Measurements from ENCODE around the gene IQCE. TPM values are rescaled to one million over a fixed set of nuclear protein-coding genes. Genes with fewer than 3 reads are reported as not detected.

IQCE gene
- total RNA-seq, 1 donor from 2014 or later = 22.2 TPM

DNA sequence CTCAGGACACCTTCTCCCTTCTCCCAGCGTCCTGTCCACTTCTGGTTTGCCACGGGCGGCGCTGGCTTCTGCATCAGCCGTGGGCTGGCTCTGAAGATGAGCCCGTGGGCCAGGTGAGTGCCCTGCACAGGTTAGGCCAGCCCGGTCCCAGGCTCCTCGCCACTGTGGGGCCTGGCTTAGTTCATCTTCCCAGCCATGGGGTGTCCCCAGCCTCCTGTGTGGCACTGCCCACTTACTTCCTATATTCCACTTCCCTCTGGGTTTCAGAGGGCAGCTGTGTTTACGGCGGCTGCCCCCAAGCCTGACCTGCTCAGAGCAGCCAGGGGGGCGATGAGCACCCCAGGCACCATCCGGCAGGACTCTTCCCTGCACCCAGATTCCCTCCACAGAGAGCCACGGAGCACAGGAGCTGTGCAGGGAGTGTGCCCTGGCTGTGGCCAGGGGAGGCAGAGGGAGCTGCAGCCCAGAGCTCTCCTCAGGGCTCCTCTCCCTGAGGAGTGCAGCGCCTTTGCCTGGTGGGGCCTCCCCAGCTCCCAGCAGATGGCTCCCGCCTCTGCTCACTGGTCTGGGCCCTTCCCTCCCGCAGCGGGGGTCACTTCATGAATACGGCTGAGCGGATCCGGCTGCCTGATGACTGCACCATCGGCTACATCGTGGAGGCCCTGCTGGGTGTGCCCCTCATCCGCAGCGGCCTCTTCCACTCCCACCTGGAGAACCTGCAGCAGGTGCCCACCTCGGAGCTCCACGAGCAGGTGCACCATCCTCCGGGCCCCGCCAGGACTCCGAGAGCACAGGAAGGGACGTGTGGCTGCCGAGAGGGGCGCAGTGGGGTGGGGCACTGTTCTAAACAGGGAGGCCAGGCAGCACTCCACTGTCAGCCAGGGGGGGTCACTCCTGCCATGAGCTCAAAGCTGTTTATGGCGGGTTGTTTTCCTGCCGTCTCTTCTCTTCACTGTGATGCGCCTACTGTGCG is 32.8 kb upstream of the IQCE start:
- peaks cover 88% of the 10 kb centered on the region for H3K4me1 ChIP-seq
- H3K9me3 ChIP-seq = no peaks in the 10 kb centered on the region
- peak; percentile 3 for ATAC-seq
- H3K27ac ChIP-seq = no peak overlapping the region
- no peaks in the 10 kb centered on the region for H3K27me3 ChIP-seq
- no peak for DNase-seq
- TF ChIP-seq, protein P1, sequence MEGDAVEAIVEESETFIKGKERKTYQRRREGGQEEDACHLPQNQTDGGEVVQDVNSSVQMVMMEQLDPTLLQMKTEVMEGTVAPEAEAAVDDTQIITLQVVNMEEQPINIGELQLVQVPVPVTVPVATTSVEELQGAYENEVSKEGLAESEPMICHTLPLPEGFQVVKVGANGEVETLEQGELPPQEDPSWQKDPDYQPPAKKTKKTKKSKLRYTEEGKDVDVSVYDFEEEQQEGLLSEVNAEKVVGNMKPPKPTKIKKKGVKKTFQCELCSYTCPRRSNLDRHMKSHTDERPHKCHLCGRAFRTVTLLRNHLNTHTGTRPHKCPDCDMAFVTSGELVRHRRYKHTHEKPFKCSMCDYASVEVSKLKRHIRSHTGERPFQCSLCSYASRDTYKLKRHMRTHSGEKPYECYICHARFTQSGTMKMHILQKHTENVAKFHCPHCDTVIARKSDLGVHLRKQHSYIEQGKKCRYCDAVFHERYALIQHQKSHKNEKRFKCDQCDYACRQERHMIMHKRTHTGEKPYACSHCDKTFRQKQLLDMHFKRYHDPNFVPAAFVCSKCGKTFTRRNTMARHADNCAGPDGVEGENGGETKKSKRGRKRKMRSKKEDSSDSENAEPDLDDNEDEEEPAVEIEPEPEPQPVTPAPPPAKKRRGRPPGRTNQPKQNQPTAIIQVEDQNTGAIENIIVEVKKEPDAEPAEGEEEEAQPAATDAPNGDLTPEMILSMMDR (IDR thresholded peaks at IDR 0.05) = no peak
- H3K36me3 ChIP-seq = peaks cover 23% of the 10 kb centered on the region
- intact Hi-C loops (cut with DNase I) = no loop called here
- H3K4me3 ChIP-seq = no peak overlapping the region

DNA sequence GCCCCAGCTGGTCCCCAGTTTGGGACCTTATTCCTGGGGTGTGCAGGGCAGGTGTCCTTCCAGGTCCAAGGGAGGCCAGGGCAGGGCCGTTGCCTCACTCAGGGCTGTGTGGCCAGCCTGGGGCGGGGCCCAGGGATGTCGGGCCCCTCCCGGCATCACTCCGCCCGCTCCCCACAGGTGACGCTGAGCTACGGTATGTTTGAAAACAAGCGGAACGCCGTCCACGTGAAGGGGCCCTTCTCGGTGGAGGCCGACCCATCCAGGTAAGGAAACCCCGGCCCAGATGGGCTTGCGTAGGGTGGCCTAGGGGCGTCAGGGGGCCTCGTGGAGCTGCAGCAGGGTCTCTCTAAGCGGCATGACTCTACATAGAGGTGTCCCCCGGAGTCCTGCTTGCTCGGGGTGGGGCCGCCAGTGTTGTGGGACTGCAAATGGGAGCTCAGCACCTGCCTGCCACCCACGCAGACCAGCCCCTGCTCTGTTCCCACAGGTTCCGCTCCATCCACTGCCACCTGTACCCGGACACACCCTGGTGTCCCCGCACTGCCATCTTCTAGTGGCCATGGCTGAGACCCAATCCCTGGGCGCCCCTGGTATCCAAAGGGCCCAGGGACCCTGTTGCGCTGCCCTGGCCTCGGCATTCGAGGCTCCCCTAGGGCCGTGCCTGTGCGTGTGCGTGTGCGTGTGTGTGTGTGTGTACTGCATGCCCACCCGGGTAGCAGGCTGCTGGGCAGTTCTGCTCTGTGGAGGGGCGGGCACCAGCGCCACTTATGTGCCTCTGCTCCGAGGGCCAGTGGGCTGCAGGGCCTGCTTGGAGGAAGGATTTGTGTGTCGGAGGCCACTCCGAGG is 31.9 kb upstream of the IQCE start:
- H3K4me1 ChIP-seq = peaks cover 84% of the 10 kb centered on the region
- H3K9me3 ChIP-seq = no peaks in the 10 kb centered on the region
- no peak for DNase-seq
- peaks cover 23% of the 10 kb centered on the region for H3K36me3 ChIP-seq
- ATAC-seq = no peak
- H3K4me3 ChIP-seq = no peak overlapping the region
- peak overlapping the region; percentile 47 for H3K27ac ChIP-seq
- TF ChIP-seq, protein P1 (IDR thresholded peaks at IDR 0.05) = no peak
- intact Hi-C loops (cut with DNase I) = no loop called here
- H3K27me3 ChIP-seq = no peaks in the 10 kb centered on the region

DNA sequence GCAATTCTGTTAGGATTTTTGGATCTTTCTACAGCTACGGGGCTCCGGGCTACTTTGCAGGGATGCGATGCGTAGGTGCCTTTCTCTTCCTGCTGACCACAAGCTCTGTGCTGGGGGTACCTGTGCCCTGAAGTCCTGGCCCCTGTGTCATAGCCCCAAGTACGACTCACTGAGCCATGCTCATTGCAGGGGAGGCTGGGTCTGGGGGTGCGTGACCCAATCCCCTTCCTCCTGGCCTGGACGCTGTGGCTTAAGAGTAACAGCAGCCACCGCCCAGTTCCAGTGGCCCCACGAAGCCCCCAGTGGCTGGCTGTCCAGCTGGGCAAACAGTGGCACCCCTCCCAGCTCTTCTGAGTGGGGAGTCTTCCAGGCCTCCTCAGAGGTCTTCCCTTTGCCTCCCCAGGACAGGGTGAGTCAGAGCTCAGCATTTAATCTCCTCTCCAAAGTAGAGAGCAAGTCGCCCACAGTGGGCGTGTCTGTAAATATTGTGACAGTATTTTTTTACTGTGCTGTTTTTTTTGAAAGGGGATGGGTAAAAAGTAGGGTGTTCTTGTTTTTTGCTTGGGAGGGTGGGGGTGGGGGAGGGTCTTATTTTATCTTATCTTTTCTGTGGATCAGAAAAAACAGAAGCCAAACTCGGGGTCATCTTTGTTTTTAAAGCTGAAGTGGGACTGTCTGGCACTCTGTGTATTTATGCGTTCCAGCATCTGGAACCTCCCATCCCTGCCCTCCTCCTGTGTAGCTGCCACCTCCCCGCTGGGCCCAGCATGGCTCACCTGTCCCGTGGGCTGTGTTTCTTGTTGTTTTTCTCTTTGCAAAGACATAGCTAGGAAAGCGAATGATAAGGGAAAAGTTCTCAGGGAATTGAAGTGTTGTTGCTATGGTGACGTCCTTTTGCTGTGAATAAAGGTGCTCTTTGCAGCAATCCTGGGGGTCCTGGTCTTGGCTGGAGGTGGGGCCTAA is 31.0 kb upstream of the IQCE start:
- Histone ChIP-seq H3K4me3 (no peak overlapping the region), H3K27me3 (no peaks in the 10 kb centered on the region), H3K9me3 (no peaks in the 10 kb centered on the region), H3K27ac (peak overlapping the region; percentile 85), H3K4me1 (peaks cover 77% of the 10 kb centered on the region), H3K36me3 (peaks cover 23% of the 10 kb centered on the region)
- ATAC-seq (no peak), DNase-seq (no peak)
- intact Hi-C loops (cut with DNase I) = no loop called here
- TF ChIP-seq, protein P1 (IDR thresholded peaks at IDR 0.05) = no peak

DNA sequence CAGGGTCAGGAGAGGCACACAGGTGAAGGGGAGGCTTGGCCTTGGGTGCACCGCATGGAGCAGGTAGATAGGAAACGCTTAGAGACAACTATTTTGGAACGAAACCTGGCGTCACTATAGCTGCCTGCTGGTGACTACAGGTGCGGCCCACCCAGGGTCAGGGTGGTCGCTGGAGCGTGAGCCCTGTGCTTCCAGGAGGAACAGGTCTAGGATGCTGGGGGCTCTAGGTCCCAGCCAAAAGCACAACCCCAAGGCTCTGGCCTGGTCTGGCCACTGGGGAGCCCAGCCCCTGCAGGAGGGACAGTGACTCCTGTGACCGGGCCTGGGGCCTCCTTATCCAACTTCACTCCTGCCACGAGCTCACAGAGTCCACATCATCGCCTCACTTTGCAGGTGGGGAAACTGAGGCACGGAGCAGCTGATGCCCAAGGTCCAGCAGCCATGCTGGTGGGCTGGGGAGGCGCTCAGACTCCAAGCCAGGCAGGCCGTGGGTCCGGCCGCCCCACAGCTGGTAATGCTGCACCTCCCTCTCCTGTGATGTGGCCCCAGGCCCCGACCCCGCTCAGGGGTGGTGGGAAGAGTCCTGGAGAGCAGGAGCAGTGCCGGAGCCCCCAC is 30.2 kb upstream of the IQCE start:
- Histone ChIP-seq H3K36me3 (peaks cover 23% of the 10 kb centered on the region), H3K27me3 (no peaks in the 10 kb centered on the region), H3K9me3 (no peaks in the 10 kb centered on the region), H3K27ac (peak overlapping the region; percentile 85), H3K4me1 (peaks cover 69% of the 10 kb centered on the region), H3K4me3 (no peak overlapping the region)
- ATAC-seq (no peak), DNase-seq (no peak)
- intact Hi-C loops (cut with DNase I) = no loop called here
- TF ChIP-seq, protein P1 (IDR thresholded peaks at IDR 0.05) = no peak
